Activated CD4-positive, alpha-beta T cell treated with anti-CD3 and anti-CD28 coated beads, Interleukin-2, amount 50 U/mL, for 48 hours (primary cell): Measurements from ENCODE around the gene SLC39A7.

Experiments
- DNase-seq, 2 experiments: peaks; one replicate each; pipeline ENCODE4 v3.0.0-alpha.2; 2020

The SLC39A7 gene

GRCh38 chr6:33243476-33243875 lies 42.8 kb downstream of the SLC39A7 start:
- DNase-seq: no peak

DNA sequence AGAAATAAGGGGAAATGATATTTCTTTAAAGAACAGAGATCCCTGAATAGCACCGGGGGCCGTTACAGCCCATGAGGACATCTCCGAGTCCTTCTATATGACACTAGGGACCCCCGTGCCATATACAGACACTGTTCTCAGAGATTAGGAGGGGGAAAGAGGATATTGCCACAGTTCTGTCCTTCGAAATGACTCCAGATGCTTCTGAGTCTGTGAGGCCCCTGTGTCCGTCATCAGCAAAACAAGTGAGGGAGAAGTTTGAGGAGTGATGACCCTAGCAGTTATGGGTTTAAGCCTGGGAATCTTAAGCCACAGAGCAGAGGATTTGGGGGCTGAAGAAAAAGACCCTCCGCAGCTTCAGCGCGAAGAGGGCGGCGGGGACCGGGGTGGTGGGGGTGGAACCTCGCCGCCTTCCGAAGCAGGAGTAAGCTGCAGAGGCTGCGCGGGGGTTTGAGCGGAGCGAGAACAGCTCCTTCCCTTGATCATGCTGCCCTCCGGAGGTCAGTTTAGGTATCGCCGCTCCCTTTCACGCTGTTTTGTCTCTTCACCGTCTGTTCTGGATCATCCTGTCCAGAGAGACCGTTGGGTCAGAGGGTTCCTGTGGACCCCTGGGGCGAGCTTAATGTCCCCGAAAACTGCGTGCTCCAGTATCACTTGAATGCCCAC lies 47.4 kb downstream of the SLC39A7 start:
- DNase-seq: peak; percentile 97

DNA sequence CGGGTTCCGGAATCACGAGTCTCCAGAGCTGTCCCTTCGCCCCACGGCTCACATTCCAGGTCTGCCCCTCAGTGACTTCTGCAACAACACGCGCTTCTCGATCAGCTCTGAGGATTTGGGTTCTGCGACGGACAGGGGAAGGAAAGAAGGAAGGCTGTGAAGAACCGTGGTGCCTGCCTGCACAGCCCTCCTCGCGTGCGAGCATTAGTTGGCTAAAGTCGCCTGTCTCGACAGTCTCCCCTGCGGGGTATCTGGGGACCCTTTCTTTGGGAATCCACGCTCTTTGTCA lies 47.9 kb downstream of the SLC39A7 start:
- DNase-seq: no peak

GRCh38 chr6:33248932-33249731 lies 48.5 kb downstream of the SLC39A7 start:
- peak; percentile 98 to 99 for DNase-seq

GRCh38 chr6:33249732-33250630 lies 49.3 kb downstream of the SLC39A7 start:
- DNase-seq: peak; percentile 13 to 32

GRCh38 chr6:33250731-33251130 lies 50.1 kb downstream of the SLC39A7 start:
- no peak for DNase-seq

GRCh38 chr6:33251395-33252012 lies 50.8 kb downstream of the SLC39A7 start:
- peak in 1 of 2 experiments; percentile 31 for DNase-seq

DNA sequence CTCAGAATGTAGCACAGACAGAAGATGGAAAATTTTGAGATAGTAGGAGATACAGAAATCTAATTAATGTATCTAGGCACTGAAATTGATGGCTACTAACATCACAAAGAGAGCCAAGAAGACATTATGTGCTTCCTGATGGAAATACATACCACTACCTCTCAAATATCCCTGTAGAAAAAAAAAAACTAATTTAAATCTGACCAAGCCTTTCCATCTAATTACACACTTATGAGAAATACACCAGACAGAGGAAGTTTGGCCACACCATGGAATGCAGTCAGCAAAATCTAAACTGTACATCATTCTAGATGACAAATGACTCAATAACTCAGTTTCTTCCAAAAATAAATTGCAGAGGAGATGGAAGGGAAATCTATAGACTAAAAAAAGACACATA lies 52.1 kb downstream of the SLC39A7 start:
- DNase-seq: no peak
